SK-N-SH (cell line): ENCODE results near the gene BAG1. TPM values are rescaled to one million over a fixed set of nuclear protein-coding genes. Genes with fewer than 3 reads are reported as not detected.

Source experiments
- CTCF ChIA-PET: fragments of 300-600, 350-600 bp; formaldehyde crosslinking; extraction: SDS; loops from one replicate; lab custom pipeline; 2021; lab: Yijun Ruan, JAX
- POLR2A ChIA-PET: fragments of 350-600 bp; sonication (Branson Sonifier 250); formaldehyde crosslinking; extraction: SDS; loops from one replicate; lab custom pipeline; 2020; ENCODE audit warnings: antibody characterized with exemption, inconsistent platforms; lab: Yijun Ruan, JAX
- DNase-seq: peaks from one replicate; pipeline ENCODE4 v3.0.0; 2012
- H2AFZ ChIP-seq: fragments of 200-600 bp; sonication (generic); 2 replicates; pipeline ENCODE4 v1.8.1; 2016; ENCODE audit warnings: antibody characterized with exemption, mild to moderate bottlenecking, low read depth
- H3F3A ChIP-seq: fragments of 200-600 bp; sonication (generic); replicated peaks from 2 replicates; pipeline ENCODE3; 2016; ENCODE audit warnings: antibody characterized with exemption, mild to moderate bottlenecking; ENCODE audit not compliant: insufficient read depth
- H3K27ac ChIP-seq, 2 experiments: fragments of 200-500 bp in 1 of 2; fragments of 200-600 bp in 1 of 2; sonication (Bioruptor generic) in 1 of 2; sonication (generic), shearing (Covaris generic) in 1 of 2; 2 replicates each; pipeline versions ENCODE4 v1.5.1 to v1.6.1; 2014 to 2016; ENCODE audit warnings: low read depth in 2 of 2, inconsistent platforms in 1 of 2, low read length in 1 of 2, mild to moderate bottlenecking in 1 of 2, mixed read lengths in 1 of 2
- H3K27me3 ChIP-seq: fragments of 200-600 bp; sonication (generic), shearing (Covaris generic); 2 replicates; pipeline ENCODE4 v1.6.1; 2016; ENCODE audit warnings: mixed run types; ENCODE audit not compliant: insufficient read depth
- H3K36me3 ChIP-seq, 2 experiments: fragments of 200-500 bp in 1 of 2; fragments of 200-600 bp in 1 of 2; sonication (Bioruptor generic) in 1 of 2; sonication (generic) in 1 of 2; replicated peaks in 1 of 2; 2 replicates each; pipeline versions ENCODE3 to v1.5.1; 2014 to 2016; ENCODE audit warnings: low read length in 1 of 2, mild to moderate bottlenecking in 1 of 2; ENCODE audit not compliant: insufficient read depth in 2 of 2, control insufficient read depth in 1 of 2
- H3K4me1 ChIP-seq, 2 experiments: fragments of 200-500 bp in 1 of 2; fragments of 200-600 bp in 1 of 2; sonication (Bioruptor generic) in 1 of 2; sonication (generic), shearing (Covaris generic) in 1 of 2; 2 replicates each; pipeline versions ENCODE4 v1.5.1 to v1.6.1; 2014 to 2016; ENCODE audit warnings: low read depth in 1 of 2, low read length in 1 of 2, mixed run types in 1 of 2; ENCODE audit not compliant: insufficient read depth in 2 of 2, control insufficient read depth in 1 of 2
- H3K4me2 ChIP-seq: fragments of 200-600 bp; sonication (generic), shearing (Covaris generic); 2 replicates; pipeline ENCODE4 v1.6.1; 2017; ENCODE audit warnings: mixed run types
- H3K4me3 ChIP-seq, 2 experiments: fragments of 200-500 bp in 1 of 2; fragments of 200-600 bp in 1 of 2; sonication (Bioruptor generic) in 1 of 2; sonication (generic), shearing (Covaris generic) in 1 of 2; 2 replicates each; pipeline versions ENCODE4 v1.5.1 to v1.8.1; 2014 to 2016; ENCODE audit warnings: low read depth in 2 of 2, inconsistent platforms in 1 of 2, low read length in 1 of 2, mild to moderate bottlenecking in 1 of 2, mixed read lengths in 1 of 2, moderate library complexity in 1 of 2
- H3K79me2 ChIP-seq: fragments of 200-600 bp; sonication (generic); 2 replicates; pipeline ENCODE4 v1.8.1; 2017; ENCODE audit warnings: mild to moderate bottlenecking; ENCODE audit not compliant: insufficient read depth
- H3K9ac ChIP-seq: fragments of 200-600 bp; sonication (generic); 2 replicates; pipeline ENCODE4 v1.6.1; 2017; ENCODE audit warnings: mixed run types
- H3K9me2 ChIP-seq: fragments of 200-600 bp; sonication (generic); 2 replicates; pipeline ENCODE4 v1.6.1; 2017; ENCODE audit warnings: mixed run types
- H3K9me3 ChIP-seq: fragments of 200-600 bp; sonication (generic); 2 replicates; pipeline ENCODE4 v1.6.1; 2017; ENCODE audit warnings: mixed run types, mild to moderate bottlenecking, moderate library complexity
- H4K20me1 ChIP-seq: fragments of 200-600 bp; sonication (generic); 2 replicates; pipeline ENCODE4 v1.6.1; 2017; ENCODE audit warnings: mild to moderate bottlenecking, mixed run types; ENCODE audit not compliant: insufficient read depth
- CTCF ChIP-seq: fragments of 200-600 bp; sonication (generic); IDR thresholded peaks from 2 replicates; pipeline ENCODE4 v1.6.1; 2017; ENCODE audit warnings: antibody characterized with exemption, mild to moderate bottlenecking, moderate library complexity
- ELF1 ChIP-seq: IDR thresholded peaks from 2 replicates; pipeline ENCODE4 v1.4.0; 2012
- EP300 ChIP-seq, 2 experiments: IDR thresholded peaks; 2 replicates each; pipeline versions ENCODE4 v1.4.0 to v1.6.1; 2012; ENCODE audit warnings: borderline replicate concordance in 1 of 2, low read depth in 1 of 2, low read length in 1 of 2
- EZH2phosphoT487 ChIP-seq: fragments of 200-600 bp; sonication (generic); IDR thresholded peaks from 2 replicates; pipeline ENCODE4 v1.6.1; 2017; ENCODE audit warnings: low read depth, mixed run types, mild to moderate bottlenecking, antibody characterized with exemption, moderate library complexity, borderline replicate concordance
- FOXM1 ChIP-seq: IDR thresholded peaks from 2 replicates; pipeline ENCODE4 v1.4.0; 2012; ENCODE audit warnings: low read depth, mild to moderate bottlenecking
- GABPA ChIP-seq: IDR thresholded peaks from 2 replicates; pipeline ENCODE4 v1.4.0; 2012; ENCODE audit warnings: low read depth, mild to moderate bottlenecking
- IRF3 ChIP-seq: fragments of 150-350 bp; IDR thresholded peaks from 2 replicates; pipeline ENCODE4 v1.6.1; 2016; ENCODE audit warnings: mild to moderate bottlenecking, low read depth, low read length
- POLR2AphosphoS5 ChIP-seq: IDR thresholded peaks from 2 replicates; pipeline ENCODE4 v1.6.1; 2012; ENCODE audit warnings: low read depth, low read length
- RAD21 ChIP-seq: IDR thresholded peaks from 2 replicates; pipeline ENCODE4 v1.6.1; 2012; ENCODE audit warnings: mild to moderate bottlenecking, low read length
- RXRA ChIP-seq: IDR thresholded peaks from 2 replicates; pipeline ENCODE4 v1.4.0; 2012; ENCODE audit warnings: low read depth, mild to moderate bottlenecking, borderline replicate concordance
- SIN3A ChIP-seq: IDR thresholded peaks from 2 replicates; pipeline ENCODE4 v1.6.1; 2012; ENCODE audit warnings: low read depth, mild to moderate bottlenecking, low read length, moderate library complexity, borderline replicate concordance
- SMC3 ChIP-seq: IDR thresholded peaks from 2 replicates; pipeline ENCODE4 v1.6.1; 2012; ENCODE audit warnings: low read depth, low read length, improper control_type of control experiment
- TAF1 ChIP-seq: IDR thresholded peaks from 2 replicates; pipeline ENCODE4 v1.6.1; 2012; ENCODE audit warnings: low read depth, mild to moderate bottlenecking, low read length, moderate library complexity, borderline replicate concordance
- TEAD4 ChIP-seq: IDR thresholded peaks from 2 replicates; pipeline ENCODE4 v1.4.0; 2012; ENCODE audit warnings: mild to moderate bottlenecking, borderline replicate concordance; ENCODE audit not compliant: insufficient read depth
- USF1 ChIP-seq: IDR thresholded peaks from 2 replicates; pipeline ENCODE4 v1.4.0; 2012; ENCODE audit warnings: low read depth, borderline replicate concordance
- YY1 ChIP-seq: IDR thresholded peaks from 2 replicates; pipeline ENCODE4 v1.4.0; 2012; ENCODE audit warnings: low read depth, mild to moderate bottlenecking
- ZBTB33 ChIP-seq: IDR thresholded peaks from 2 replicates; pipeline ENCODE4 v1.4.0; 2012; ENCODE audit warnings: low read depth, borderline replicate concordance
- WGBS: methylation state at CpG from one replicate; pipeline ENCODE4 v1.1.6; 2017; ENCODE audit warnings: low lambda C conversion rate; 5-methylcytosine and 5-hydroxymethylcytosine counted together
- polyA plus RNA-seq, 3 experiments: library from polyadenylated mRNA; depleted of rRNA; stranded (reverse); fragments of >200 nt; gene quantifications; 2 replicates each; pipeline ENCODE4 v1.2.3, GENCODE V29; 2012
- TF ChIP-seq, protein P1 (sequence below): IDR thresholded peaks from 2 replicates; pipeline ENCODE4 v1.6.1; 2012; ENCODE audit warnings: mild to moderate bottlenecking, low read depth, low read length, moderate library complexity
- TF ChIP-seq, protein P2 (sequence below): fragments of 150-350 bp; IDR thresholded peaks from 2 replicates; pipeline ENCODE4 v1.6.1; 2017; ENCODE audit warnings: antibody characterized with exemption, low read length, low read depth, borderline replicate concordance

BAG1 gene
- polyA plus RNA-seq, 1 of the 3 experiments (the other 2 are of a cell fraction), result 49.9 TPM

- Histone ChIP-seq H3K9me2 (no peaks in the 10 kb centered on the region), H3K36me3 (no peaks in the 10 kb centered on the region), H2AFZ (no peak overlapping the region), H3K4me1 (peaks cover 4 to 19% of the 10 kb centered on the region in 2 experiments; a peak in 2 of 4 replicates), H3K9ac (no peak overlapping the region), H3K27ac (no peak overlapping the region), H3F3A (no peaks in the 10 kb centered on the region), H3K27me3 (no peaks in the 10 kb centered on the region), H3K4me2 (no peak overlapping the region), H3K9me3 (no peaks in the 10 kb centered on the region), H3K4me3 (no peak overlapping the region), H4K20me1 (no peaks in the 10 kb centered on the region), H3K79me2 (no peaks in the 10 kb centered on the region)
- no peak for TF ChIP-seq YY1
- TF ChIP-seq TAF1, result no peak
- TF ChIP-seq CTCF, result no peak
- no peak for TF ChIP-seq ZBTB33
- no peak for TF ChIP-seq TEAD4
- TF ChIP-seq EZH2phosphoT487, result no peak
- TF ChIP-seq RAD21, result no peak
- no peak for TF ChIP-seq FOXM1
- no peak for TF ChIP-seq RXRA
- TF ChIP-seq EP300 (IDR thresholded peaks at IDR 0.05; ENCODE audit: borderline replicate concordance in 1 of 2, low read depth in 1 of 2, low read length in 1 of 2), result no peak
- TF ChIP-seq USF1, result no peak
- no peak for TF ChIP-seq SIN3A
- TF ChIP-seq, protein P1, sequence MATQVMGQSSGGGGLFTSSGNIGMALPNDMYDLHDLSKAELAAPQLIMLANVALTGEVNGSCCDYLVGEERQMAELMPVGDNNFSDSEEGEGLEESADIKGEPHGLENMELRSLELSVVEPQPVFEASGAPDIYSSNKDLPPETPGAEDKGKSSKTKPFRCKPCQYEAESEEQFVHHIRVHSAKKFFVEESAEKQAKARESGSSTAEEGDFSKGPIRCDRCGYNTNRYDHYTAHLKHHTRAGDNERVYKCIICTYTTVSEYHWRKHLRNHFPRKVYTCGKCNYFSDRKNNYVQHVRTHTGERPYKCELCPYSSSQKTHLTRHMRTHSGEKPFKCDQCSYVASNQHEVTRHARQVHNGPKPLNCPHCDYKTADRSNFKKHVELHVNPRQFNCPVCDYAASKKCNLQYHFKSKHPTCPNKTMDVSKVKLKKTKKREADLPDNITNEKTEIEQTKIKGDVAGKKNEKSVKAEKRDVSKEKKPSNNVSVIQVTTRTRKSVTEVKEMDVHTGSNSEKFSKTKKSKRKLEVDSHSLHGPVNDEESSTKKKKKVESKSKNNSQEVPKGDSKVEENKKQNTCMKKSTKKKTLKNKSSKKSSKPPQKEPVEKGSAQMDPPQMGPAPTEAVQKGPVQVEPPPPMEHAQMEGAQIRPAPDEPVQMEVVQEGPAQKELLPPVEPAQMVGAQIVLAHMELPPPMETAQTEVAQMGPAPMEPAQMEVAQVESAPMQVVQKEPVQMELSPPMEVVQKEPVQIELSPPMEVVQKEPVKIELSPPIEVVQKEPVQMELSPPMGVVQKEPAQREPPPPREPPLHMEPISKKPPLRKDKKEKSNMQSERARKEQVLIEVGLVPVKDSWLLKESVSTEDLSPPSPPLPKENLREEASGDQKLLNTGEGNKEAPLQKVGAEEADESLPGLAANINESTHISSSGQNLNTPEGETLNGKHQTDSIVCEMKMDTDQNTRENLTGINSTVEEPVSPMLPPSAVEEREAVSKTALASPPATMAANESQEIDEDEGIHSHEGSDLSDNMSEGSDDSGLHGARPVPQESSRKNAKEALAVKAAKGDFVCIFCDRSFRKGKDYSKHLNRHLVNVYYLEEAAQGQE, result no peak
- TF ChIP-seq IRF3, result no peak
- TF ChIP-seq, protein P2, sequence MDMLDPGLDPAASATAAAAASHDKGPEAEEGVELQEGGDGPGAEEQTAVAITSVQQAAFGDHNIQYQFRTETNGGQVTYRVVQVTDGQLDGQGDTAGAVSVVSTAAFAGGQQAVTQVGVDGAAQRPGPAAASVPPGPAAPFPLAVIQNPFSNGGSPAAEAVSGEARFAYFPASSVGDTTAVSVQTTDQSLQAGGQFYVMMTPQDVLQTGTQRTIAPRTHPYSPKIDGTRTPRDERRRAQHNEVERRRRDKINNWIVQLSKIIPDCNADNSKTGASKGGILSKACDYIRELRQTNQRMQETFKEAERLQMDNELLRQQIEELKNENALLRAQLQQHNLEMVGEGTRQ, result no peak
- TF ChIP-seq GABPA, result no peak
- no peak for TF ChIP-seq ELF1
- TF ChIP-seq SMC3, result no peak
- TF ChIP-seq POLR2AphosphoS5, result no peak
- CTCF ChIA-PET, result interaction anchor here (1.1 to 7.6 kb wide), 3 partner anchors 10 to 27 kb away, joined by 3 to 41 read pairs (median 10); partner anchors contain the start of gene BAG1
- no peak for DNase-seq
- POLR2A ChIA-PET, result no interaction called here
- WGBS, result 58% methylated on average over 3 of the region's 3 CpGs
Measured at GRCh38 chr9:33236571-33236970, 27.9 kb downstream of the BAG1 start.
